SK-N-SH (cell line): ENCODE data around the gene SCGB1C2. TPM values are rescaled to one million over a fixed set of nuclear protein-coding genes. Genes with fewer than 3 reads are reported as not detected.

Experiments used
- CTCF ChIA-PET: fragments of 300-600, 350-600 bp; formaldehyde crosslinking; extraction: SDS; loops from one replicate; lab custom pipeline; 2021; lab: Yijun Ruan, JAX
- POLR2A ChIA-PET: fragments of 350-600 bp; sonication (Branson Sonifier 250); formaldehyde crosslinking; extraction: SDS; loops from one replicate; lab custom pipeline; 2020; ENCODE audit warnings: antibody characterized with exemption, inconsistent platforms; lab: Yijun Ruan, JAX
- DNase-seq: peaks from one replicate; pipeline ENCODE4 v3.0.0; 2012
- H2AFZ ChIP-seq: fragments of 200-600 bp; sonication (generic); 2 replicates; pipeline ENCODE4 v1.8.1; 2016; ENCODE audit warnings: antibody characterized with exemption, mild to moderate bottlenecking, low read depth
- H3F3A ChIP-seq: fragments of 200-600 bp; sonication (generic); replicated peaks from 2 replicates; pipeline ENCODE3; 2016; ENCODE audit warnings: antibody characterized with exemption, mild to moderate bottlenecking; ENCODE audit not compliant: insufficient read depth
- H3K27ac ChIP-seq, 2 experiments: fragments of 200-500 bp in 1 of 2; fragments of 200-600 bp in 1 of 2; sonication (Bioruptor generic) in 1 of 2; sonication (generic), shearing (Covaris generic) in 1 of 2; 2 replicates each; pipeline versions ENCODE4 v1.5.1 to v1.6.1; 2014 to 2016; ENCODE audit warnings: low read depth in 2 of 2, inconsistent platforms in 1 of 2, low read length in 1 of 2, mild to moderate bottlenecking in 1 of 2, mixed read lengths in 1 of 2
- H3K27me3 ChIP-seq: fragments of 200-600 bp; sonication (generic), shearing (Covaris generic); 2 replicates; pipeline ENCODE4 v1.6.1; 2016; ENCODE audit warnings: mixed run types; ENCODE audit not compliant: insufficient read depth
- H3K36me3 ChIP-seq, 2 experiments: fragments of 200-500 bp in 1 of 2; fragments of 200-600 bp in 1 of 2; sonication (Bioruptor generic) in 1 of 2; sonication (generic) in 1 of 2; replicated peaks in 1 of 2; 2 replicates each; pipeline versions ENCODE3 to v1.5.1; 2014 to 2016; ENCODE audit warnings: low read length in 1 of 2, mild to moderate bottlenecking in 1 of 2; ENCODE audit not compliant: insufficient read depth in 2 of 2, control insufficient read depth in 1 of 2
- H3K4me1 ChIP-seq, 2 experiments: fragments of 200-500 bp in 1 of 2; fragments of 200-600 bp in 1 of 2; sonication (Bioruptor generic) in 1 of 2; sonication (generic), shearing (Covaris generic) in 1 of 2; 2 replicates each; pipeline versions ENCODE4 v1.5.1 to v1.6.1; 2014 to 2016; ENCODE audit warnings: low read depth in 1 of 2, low read length in 1 of 2, mixed run types in 1 of 2; ENCODE audit not compliant: insufficient read depth in 2 of 2, control insufficient read depth in 1 of 2
- H3K4me2 ChIP-seq: fragments of 200-600 bp; sonication (generic), shearing (Covaris generic); 2 replicates; pipeline ENCODE4 v1.6.1; 2017; ENCODE audit warnings: mixed run types
- H3K4me3 ChIP-seq, 2 experiments: fragments of 200-500 bp in 1 of 2; fragments of 200-600 bp in 1 of 2; sonication (Bioruptor generic) in 1 of 2; sonication (generic), shearing (Covaris generic) in 1 of 2; 2 replicates each; pipeline versions ENCODE4 v1.5.1 to v1.8.1; 2014 to 2016; ENCODE audit warnings: low read depth in 2 of 2, inconsistent platforms in 1 of 2, low read length in 1 of 2, mild to moderate bottlenecking in 1 of 2, mixed read lengths in 1 of 2, moderate library complexity in 1 of 2
- H3K79me2 ChIP-seq: fragments of 200-600 bp; sonication (generic); 2 replicates; pipeline ENCODE4 v1.8.1; 2017; ENCODE audit warnings: mild to moderate bottlenecking; ENCODE audit not compliant: insufficient read depth
- H3K9ac ChIP-seq: fragments of 200-600 bp; sonication (generic); 2 replicates; pipeline ENCODE4 v1.6.1; 2017; ENCODE audit warnings: mixed run types
- H3K9me2 ChIP-seq: fragments of 200-600 bp; sonication (generic); 2 replicates; pipeline ENCODE4 v1.6.1; 2017; ENCODE audit warnings: mixed run types
- H3K9me3 ChIP-seq: fragments of 200-600 bp; sonication (generic); 2 replicates; pipeline ENCODE4 v1.6.1; 2017; ENCODE audit warnings: mixed run types, mild to moderate bottlenecking, moderate library complexity
- H4K20me1 ChIP-seq: fragments of 200-600 bp; sonication (generic); 2 replicates; pipeline ENCODE4 v1.6.1; 2017; ENCODE audit warnings: mild to moderate bottlenecking, mixed run types; ENCODE audit not compliant: insufficient read depth
- ELF1 ChIP-seq: IDR thresholded peaks from 2 replicates; pipeline ENCODE4 v1.4.0; 2012
- FOXJ3 ChIP-seq: sonication (generic); formaldehyde crosslinking; IDR thresholded peaks from 2 replicates; pipeline ENCODE4 v1.5.1; 2020; ENCODE audit warnings: mild to moderate bottlenecking, missing genetic modification reagents
- FOXM1 ChIP-seq: IDR thresholded peaks from 2 replicates; pipeline ENCODE4 v1.4.0; 2012; ENCODE audit warnings: low read depth, mild to moderate bottlenecking
- GABPA ChIP-seq: IDR thresholded peaks from 2 replicates; pipeline ENCODE4 v1.4.0; 2012; ENCODE audit warnings: low read depth, mild to moderate bottlenecking
- GATA2 ChIP-seq: sonication (generic); formaldehyde crosslinking; IDR thresholded peaks from 2 replicates; pipeline ENCODE4 v1.5.0; 2020; ENCODE audit warnings: mild to moderate bottlenecking, missing genetic modification reagents
- MXI1 ChIP-seq: IDR thresholded peaks from 2 replicates; pipeline ENCODE4 v1.6.1; 2012; ENCODE audit warnings: mild to moderate bottlenecking, low read depth, low read length, improper control_type of control experiment
- POLR2AphosphoS5 ChIP-seq: IDR thresholded peaks from 2 replicates; pipeline ENCODE4 v1.6.1; 2012; ENCODE audit warnings: low read depth, low read length
- RAD21 ChIP-seq: IDR thresholded peaks from 2 replicates; pipeline ENCODE4 v1.6.1; 2012; ENCODE audit warnings: mild to moderate bottlenecking, low read length
- RFX5 ChIP-seq: IDR thresholded peaks from 2 replicates; pipeline ENCODE4 v1.6.1; 2012; ENCODE audit warnings: mild to moderate bottlenecking, improper control_type of control experiment, low read length
- RXRA ChIP-seq: IDR thresholded peaks from 2 replicates; pipeline ENCODE4 v1.4.0; 2012; ENCODE audit warnings: low read depth, mild to moderate bottlenecking, borderline replicate concordance
- SIN3A ChIP-seq: IDR thresholded peaks from 2 replicates; pipeline ENCODE4 v1.6.1; 2012; ENCODE audit warnings: low read depth, mild to moderate bottlenecking, low read length, moderate library complexity, borderline replicate concordance
- SMC3 ChIP-seq: IDR thresholded peaks from 2 replicates; pipeline ENCODE4 v1.6.1; 2012; ENCODE audit warnings: low read depth, low read length, improper control_type of control experiment
- TAF1 ChIP-seq: IDR thresholded peaks from 2 replicates; pipeline ENCODE4 v1.6.1; 2012; ENCODE audit warnings: low read depth, mild to moderate bottlenecking, low read length, moderate library complexity, borderline replicate concordance
- TCF12 ChIP-seq: IDR thresholded peaks from 2 replicates; pipeline ENCODE4 v1.4.0; 2012
- TEAD4 ChIP-seq: IDR thresholded peaks from 2 replicates; pipeline ENCODE4 v1.4.0; 2012; ENCODE audit warnings: mild to moderate bottlenecking, borderline replicate concordance; ENCODE audit not compliant: insufficient read depth
- YY1 ChIP-seq: IDR thresholded peaks from 2 replicates; pipeline ENCODE4 v1.4.0; 2012; ENCODE audit warnings: low read depth, mild to moderate bottlenecking
- WGBS: methylation state at CpG from one replicate; pipeline ENCODE4 v1.1.6; 2017; ENCODE audit warnings: low lambda C conversion rate; 5-methylcytosine and 5-hydroxymethylcytosine counted together
- polyA plus RNA-seq, 3 experiments: library from polyadenylated mRNA; depleted of rRNA; stranded (reverse); fragments of >200 nt; gene quantifications; 2 replicates each; pipeline ENCODE4 v1.2.3, GENCODE V29; 2012
- TF ChIP-seq, protein P1 (sequence below): fragments of 200-600 bp; sonication (generic); IDR thresholded peaks from 2 replicates; pipeline ENCODE4 v1.6.1; 2017; ENCODE audit warnings: antibody characterized with exemption, mild to moderate bottlenecking, moderate library complexity
- TF ChIP-seq, protein P2 (sequence below): IDR thresholded peaks from 2 replicates; pipeline ENCODE4 v1.4.0; 2012; ENCODE audit warnings: low read depth
- TF ChIP-seq, protein P3 (sequence below): IDR thresholded peaks from 2 replicates; pipeline ENCODE4 v1.4.0; 2012; ENCODE audit warnings: low read depth, borderline replicate concordance
- TF ChIP-seq, protein P4 (sequence below): fragments of 150-350 bp; IDR thresholded peaks from 2 replicates; pipeline ENCODE4 v1.6.1; 2016; ENCODE audit warnings: mild to moderate bottlenecking, low read depth, low read length
- TF ChIP-seq, protein P5 (sequence below): IDR thresholded peaks from 2 replicates; pipeline ENCODE4 v1.4.0; 2012; ENCODE audit warnings: low read depth, borderline replicate concordance
- TF ChIP-seq, protein P6 (sequence below): IDR thresholded peaks from 2 replicates; pipeline ENCODE4 v1.6.1; 2012; ENCODE audit warnings: mild to moderate bottlenecking, low read depth, low read length, moderate library complexity

SCGB1C2 gene
- polyA plus RNA-seq, 1 of the 3 experiments (the other 2 are of a cell fraction) = not detected

DNA sequence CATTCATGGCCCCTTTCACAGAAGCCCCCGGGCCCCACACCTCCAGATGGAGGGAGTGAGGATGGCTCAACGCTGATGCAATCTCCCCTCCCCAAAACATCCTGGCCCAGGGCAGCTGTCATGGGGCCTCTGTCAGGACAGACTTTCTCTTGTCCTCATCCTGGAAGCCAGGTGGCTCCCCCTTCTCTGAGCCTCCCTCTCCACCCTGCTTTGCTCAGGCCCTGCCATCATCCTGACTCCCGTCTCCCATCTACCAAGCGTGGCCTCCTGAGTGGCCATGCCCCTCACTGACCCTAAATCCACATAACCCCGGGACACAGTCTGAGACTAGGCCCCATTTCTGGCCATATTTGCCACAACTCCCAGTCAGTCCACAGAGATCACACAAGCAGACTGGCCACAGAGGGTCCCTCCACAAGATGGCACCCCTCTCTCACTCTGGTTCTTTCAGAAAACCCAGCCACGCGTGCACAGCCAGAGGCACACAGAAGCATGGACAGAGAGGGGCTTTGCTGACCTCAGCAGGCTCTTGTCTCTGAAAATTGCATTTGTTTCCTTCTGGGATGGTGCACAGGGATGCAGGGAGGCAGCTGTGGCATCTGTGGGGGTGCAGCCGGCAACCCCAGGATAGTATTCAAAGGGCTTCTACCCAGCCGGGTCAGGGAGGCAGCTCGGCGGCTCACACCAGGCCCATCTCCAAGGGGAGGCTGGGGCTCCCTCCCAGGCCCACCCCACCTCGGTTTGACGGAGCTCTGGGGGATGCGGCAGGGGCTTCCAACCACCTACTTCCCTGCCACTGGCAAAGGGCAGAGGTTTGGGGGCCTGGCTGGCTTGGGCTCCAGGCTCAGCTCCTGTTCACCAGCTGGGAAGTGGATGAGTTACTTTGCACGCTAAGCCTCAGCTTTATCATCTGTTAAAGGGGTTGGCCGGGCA is 27.2 kb downstream of the SCGB1C2 start:
- H3K9me3 ChIP-seq = no peaks in the 10 kb centered on the region
- no peak overlapping the region for H3K9ac ChIP-seq
- no peak overlapping the region for H3K4me2 ChIP-seq
- H3K4me3 ChIP-seq = no peak overlapping the region; a peak in 1 of 4 replicates
- H3K27ac ChIP-seq = no peak overlapping the region; a peak in 1 of 4 replicates
- H3K79me2 ChIP-seq = no peaks in the 10 kb centered on the region
- 53% methylated on average over 9 of the region's 16 CpGs for WGBS
- no peaks in the 10 kb centered on the region for H3K9me2 ChIP-seq
- peak; percentile 88 for DNase-seq
- POLR2A ChIA-PET = no interaction called here
- CTCF ChIA-PET = interaction anchor here (0.7 to 4.5 kb wide), 15 partner anchors 9 to 536 kb away, joined by 3 to 44 read pairs (median 7); partner anchors contain the start of gene DOC2B
- H3K4me1 ChIP-seq = no peaks in the 10 kb centered on the region
- H3K36me3 ChIP-seq = no peaks in the 10 kb centered on the region
- no peaks in the 10 kb centered on the region for H3F3A ChIP-seq
- no peak overlapping the region for H2AFZ ChIP-seq
- no peaks in the 10 kb centered on the region for H4K20me1 ChIP-seq
- no peaks in the 10 kb centered on the region; the same call in 1 of the 2 replicates for H3K27me3 ChIP-seq
- TF ChIP-seq RFX5 (no peak), FOXM1 (no peak), TAF1 (no peak), GABPA (no peak), MXI1 (peak; percentile 30; the same call in 1 of the 2 replicates), SIN3A (no peak), TCF12 (no peak), RXRA (no peak), TEAD4 (no peak), SMC3 (peak; percentile 82), YY1 (no peak), ELF1 (no peak), RAD21 (peak; percentile 84), FOXJ3 (CRISPR knock-in tag) (no peak), POLR2AphosphoS5 (no peak), GATA2 (CRISPR knock-in tag) (no peak)
- TF ChIP-seq, protein P1, sequence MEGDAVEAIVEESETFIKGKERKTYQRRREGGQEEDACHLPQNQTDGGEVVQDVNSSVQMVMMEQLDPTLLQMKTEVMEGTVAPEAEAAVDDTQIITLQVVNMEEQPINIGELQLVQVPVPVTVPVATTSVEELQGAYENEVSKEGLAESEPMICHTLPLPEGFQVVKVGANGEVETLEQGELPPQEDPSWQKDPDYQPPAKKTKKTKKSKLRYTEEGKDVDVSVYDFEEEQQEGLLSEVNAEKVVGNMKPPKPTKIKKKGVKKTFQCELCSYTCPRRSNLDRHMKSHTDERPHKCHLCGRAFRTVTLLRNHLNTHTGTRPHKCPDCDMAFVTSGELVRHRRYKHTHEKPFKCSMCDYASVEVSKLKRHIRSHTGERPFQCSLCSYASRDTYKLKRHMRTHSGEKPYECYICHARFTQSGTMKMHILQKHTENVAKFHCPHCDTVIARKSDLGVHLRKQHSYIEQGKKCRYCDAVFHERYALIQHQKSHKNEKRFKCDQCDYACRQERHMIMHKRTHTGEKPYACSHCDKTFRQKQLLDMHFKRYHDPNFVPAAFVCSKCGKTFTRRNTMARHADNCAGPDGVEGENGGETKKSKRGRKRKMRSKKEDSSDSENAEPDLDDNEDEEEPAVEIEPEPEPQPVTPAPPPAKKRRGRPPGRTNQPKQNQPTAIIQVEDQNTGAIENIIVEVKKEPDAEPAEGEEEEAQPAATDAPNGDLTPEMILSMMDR = peak; percentile 54
- TF ChIP-seq, protein P2, sequence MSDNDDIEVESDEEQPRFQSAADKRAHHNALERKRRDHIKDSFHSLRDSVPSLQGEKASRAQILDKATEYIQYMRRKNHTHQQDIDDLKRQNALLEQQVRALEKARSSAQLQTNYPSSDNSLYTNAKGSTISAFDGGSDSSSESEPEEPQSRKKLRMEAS = no peak
- TF ChIP-seq, protein P3, sequence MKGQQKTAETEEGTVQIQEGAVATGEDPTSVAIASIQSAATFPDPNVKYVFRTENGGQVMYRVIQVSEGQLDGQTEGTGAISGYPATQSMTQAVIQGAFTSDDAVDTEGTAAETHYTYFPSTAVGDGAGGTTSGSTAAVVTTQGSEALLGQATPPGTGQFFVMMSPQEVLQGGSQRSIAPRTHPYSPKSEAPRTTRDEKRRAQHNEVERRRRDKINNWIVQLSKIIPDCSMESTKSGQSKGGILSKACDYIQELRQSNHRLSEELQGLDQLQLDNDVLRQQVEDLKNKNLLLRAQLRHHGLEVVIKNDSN = no peak
- TF ChIP-seq, protein P4, sequence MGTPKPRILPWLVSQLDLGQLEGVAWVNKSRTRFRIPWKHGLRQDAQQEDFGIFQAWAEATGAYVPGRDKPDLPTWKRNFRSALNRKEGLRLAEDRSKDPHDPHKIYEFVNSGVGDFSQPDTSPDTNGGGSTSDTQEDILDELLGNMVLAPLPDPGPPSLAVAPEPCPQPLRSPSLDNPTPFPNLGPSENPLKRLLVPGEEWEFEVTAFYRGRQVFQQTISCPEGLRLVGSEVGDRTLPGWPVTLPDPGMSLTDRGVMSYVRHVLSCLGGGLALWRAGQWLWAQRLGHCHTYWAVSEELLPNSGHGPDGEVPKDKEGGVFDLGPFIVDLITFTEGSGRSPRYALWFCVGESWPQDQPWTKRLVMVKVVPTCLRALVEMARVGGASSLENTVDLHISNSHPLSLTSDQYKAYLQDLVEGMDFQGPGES = no peak
- TF ChIP-seq, protein P5, sequence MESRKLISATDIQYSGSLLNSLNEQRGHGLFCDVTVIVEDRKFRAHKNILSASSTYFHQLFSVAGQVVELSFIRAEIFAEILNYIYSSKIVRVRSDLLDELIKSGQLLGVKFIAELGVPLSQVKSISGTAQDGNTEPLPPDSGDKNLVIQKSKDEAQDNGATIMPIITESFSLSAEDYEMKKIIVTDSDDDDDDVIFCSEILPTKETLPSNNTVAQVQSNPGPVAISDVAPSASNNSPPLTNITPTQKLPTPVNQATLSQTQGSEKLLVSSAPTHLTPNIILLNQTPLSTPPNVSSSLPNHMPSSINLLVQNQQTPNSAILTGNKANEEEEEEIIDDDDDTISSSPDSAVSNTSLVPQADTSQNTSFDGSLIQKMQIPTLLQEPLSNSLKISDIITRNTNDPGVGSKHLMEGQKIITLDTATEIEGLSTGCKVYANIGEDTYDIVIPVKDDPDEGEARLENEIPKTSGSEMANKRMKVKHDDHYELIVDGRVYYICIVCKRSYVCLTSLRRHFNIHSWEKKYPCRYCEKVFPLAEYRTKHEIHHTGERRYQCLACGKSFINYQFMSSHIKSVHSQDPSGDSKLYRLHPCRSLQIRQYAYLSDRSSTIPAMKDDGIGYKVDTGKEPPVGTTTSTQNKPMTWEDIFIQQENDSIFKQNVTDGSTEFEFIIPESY = no peak
- TF ChIP-seq, protein P6, sequence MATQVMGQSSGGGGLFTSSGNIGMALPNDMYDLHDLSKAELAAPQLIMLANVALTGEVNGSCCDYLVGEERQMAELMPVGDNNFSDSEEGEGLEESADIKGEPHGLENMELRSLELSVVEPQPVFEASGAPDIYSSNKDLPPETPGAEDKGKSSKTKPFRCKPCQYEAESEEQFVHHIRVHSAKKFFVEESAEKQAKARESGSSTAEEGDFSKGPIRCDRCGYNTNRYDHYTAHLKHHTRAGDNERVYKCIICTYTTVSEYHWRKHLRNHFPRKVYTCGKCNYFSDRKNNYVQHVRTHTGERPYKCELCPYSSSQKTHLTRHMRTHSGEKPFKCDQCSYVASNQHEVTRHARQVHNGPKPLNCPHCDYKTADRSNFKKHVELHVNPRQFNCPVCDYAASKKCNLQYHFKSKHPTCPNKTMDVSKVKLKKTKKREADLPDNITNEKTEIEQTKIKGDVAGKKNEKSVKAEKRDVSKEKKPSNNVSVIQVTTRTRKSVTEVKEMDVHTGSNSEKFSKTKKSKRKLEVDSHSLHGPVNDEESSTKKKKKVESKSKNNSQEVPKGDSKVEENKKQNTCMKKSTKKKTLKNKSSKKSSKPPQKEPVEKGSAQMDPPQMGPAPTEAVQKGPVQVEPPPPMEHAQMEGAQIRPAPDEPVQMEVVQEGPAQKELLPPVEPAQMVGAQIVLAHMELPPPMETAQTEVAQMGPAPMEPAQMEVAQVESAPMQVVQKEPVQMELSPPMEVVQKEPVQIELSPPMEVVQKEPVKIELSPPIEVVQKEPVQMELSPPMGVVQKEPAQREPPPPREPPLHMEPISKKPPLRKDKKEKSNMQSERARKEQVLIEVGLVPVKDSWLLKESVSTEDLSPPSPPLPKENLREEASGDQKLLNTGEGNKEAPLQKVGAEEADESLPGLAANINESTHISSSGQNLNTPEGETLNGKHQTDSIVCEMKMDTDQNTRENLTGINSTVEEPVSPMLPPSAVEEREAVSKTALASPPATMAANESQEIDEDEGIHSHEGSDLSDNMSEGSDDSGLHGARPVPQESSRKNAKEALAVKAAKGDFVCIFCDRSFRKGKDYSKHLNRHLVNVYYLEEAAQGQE = no peak
